ENCODE results near the gene RPTOR.

RPTOR gene

DNA sequence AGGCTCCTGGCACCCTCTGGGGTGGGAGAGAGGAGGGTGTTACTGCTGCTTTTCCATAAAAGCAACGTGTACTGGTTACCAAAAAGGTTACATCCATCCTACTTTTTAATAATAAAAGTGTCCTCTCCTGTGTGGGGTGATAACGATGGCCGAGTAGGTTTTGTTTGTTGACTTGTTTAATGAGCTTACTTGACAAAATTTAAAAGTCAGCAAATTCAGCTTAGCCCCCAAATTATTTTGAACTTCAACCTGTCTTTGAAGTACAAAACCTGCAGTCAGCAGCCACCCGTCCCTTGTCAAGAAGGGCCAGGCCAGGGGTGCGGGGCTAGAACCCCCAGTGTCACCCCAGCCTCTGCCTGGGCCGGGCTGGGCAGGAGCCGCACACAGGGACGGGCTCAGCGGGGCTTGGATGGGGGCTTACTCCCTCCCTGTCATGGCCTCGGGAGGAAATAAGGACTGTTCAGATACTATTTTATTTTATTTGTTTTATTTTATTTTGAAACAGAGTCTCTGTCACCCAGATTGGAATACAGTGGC is 343.1 kb downstream of the RPTOR start:
- DNase-seq = no peak

DNA sequence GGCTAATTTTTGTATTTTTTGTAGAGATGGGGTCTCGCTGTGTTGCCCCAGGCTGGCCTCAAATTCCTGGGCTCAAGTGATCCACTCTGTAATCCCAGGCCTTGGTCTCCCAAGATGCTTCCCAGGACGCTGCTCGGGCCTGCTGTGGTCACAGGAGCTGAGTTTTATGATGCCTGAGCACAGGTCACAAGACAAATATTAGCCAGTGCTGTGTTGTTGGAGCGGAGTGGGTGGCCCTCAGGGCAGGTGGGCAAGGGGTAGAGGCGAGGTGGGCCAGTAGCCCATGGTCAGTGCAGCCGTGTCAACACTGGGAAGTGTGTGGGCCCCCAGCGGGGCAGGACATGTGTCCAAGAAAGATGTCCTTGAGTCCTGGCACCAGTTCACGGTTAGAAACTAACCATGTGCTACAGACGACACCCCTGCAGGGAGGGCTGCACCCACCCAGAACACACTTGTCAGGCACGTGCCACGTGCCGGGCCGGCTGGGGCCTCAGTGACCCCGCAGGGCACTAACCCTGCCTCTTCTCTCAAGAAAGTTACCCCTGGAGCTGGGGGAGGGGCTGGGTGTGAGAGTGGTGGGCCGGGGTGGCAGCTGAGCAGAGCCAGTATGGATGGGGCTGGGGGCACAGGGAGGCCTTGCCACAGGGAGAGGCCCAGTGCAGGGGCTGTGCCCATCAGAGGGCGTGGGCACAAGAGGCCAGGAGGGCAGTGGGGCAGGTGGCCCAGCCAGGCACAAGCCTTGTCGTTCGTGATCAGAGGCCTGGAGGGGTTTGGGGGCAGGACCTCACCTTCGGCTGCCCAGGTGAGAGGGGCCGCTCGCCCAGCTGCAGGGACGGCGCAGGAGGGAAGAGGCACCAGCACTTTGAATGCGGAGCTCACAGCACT is 343.9 kb downstream of the RPTOR start:
- DNase-seq = no peak

DNA sequence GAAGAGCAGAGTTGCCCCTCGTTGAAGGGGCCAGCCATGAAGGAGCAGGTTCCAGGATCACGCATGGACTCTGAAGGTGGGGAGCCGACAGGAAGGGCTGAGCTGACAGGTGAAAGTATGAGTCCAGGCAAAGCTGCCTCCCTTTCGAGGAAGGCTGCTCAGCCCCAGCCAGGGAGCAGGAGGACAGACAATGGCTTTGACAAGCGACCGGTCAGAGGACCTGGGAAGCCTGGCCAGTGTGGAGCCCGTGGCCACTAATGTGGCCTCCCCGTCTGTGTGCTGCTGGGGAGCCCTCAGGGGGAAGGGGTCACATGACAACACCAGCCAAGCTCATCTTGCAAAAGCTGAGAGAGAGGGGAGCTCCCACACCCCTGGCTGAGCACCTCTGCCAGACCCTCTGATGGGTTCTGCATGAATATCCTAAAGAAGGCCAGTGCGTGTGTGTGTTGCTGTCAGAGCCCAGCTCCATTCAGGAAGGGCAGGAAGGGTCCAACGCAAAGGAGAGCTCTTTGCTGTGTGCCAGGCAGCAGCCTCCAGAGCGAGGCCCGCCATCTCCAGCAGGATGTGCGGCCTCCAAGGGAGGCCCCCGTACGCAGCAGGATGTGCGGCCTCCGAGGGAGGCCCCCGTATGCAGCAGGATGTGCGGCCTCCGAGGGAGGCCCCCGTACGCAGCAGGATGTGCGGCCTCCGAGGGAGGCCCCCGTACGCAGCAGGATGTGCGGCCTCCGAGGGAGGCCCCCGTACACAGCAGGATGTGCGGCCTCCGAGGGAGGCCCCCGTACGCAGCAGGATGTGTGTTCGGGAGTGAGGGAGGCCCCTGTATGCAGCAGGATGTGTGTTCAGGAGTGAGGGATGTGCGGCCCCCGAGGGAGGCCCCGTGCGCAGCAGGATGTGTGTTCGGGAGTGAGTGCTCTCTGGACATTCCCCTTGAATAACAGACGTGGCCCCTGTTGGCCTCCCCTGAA is 344.9 kb downstream of the RPTOR start:
- DNase-seq = peak; percentile 27

DNA sequence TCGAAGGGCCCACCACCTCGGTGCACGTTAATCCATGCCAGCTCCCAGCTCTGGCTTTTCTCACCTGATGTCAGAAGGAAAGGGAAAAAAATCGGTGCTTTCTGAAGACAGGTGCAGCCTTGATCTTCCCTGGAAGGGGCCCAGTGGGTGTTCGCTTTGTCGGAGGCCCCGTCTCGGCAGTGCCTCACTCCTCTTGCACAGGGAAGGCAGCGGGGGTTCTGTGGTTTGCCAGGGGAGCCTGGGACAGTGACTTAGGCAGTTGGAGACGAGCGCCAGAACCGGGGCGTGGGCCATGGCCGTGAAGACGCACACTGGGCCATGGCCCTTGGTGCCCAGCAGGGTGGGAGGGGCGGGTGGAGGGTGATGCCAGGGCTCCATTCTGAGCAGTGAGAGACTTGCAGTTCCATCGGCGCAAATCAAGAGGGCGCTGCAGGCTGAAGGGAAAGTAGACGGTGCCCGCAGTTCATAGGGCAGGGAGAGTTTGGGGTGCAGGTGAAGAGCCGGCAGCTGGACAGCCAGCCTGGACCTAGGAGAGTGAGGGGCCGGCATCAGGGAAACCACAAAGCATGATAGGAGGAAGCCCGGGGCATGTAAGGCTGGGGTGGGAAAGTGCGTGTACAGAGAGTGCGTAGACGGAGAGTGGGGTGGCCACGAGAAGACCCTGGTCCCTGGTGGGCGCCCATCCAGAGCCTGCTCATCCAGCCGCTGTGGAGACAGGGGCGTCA is 345.7 kb downstream of the RPTOR start:
- DNase-seq = no peak

DNA sequence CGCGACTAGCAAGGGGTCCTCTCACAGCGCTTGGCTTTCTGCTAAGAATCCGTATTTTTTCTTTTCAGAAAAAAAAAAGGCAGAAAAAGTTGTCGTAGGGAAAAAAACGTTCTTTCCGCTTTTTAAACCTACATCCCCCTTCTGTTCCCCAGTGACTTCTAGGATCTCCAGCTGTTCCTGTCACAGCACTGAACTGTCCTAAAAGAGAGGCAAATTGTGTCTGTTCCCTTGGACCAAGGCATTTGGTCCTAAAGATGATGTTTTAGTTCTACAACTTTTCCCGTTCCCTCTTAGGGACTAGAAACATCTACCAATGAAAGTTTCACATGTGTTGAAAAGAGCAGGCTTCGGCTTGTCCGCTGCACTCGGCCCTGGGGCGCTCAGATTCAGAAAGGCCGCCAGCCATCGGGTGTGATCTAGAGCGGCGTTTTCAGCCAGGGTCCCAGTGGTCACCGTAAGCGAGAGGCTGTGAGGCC is 346.3 kb downstream of the RPTOR start:
- no peak for DNase-seq

DNA sequence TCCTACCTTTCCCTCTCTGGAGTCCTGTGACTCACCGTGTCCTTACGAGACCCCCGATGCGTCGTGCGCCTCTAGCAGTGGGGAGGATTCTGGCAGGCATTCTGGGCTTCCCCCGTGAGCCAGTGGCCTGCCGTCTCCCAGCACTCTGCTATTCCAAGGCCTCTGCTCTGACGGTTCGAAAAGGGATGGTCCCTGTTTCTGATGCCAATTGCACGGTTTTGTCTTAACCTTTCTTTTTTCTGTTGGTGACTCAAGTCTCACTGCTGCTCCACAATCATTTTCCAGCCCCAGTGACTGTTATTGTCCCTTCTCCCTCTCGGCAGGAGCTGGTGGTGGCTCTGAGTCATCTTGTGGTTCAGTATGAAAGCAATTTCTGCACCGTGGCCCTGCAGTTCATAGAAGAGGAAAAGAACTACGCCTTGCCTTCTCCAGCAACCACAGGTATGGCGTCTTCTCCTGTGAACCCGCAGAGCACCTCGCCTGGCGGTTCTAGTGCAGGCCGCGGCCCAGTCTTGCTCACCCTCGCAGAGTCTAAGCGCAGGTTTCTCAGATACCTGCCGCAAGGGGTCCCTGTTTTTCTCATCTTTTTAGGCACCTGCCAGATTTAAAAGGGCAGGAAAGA is 346.9 kb downstream of the RPTOR start:
- peak; percentile 69 for DNase-seq

DNA sequence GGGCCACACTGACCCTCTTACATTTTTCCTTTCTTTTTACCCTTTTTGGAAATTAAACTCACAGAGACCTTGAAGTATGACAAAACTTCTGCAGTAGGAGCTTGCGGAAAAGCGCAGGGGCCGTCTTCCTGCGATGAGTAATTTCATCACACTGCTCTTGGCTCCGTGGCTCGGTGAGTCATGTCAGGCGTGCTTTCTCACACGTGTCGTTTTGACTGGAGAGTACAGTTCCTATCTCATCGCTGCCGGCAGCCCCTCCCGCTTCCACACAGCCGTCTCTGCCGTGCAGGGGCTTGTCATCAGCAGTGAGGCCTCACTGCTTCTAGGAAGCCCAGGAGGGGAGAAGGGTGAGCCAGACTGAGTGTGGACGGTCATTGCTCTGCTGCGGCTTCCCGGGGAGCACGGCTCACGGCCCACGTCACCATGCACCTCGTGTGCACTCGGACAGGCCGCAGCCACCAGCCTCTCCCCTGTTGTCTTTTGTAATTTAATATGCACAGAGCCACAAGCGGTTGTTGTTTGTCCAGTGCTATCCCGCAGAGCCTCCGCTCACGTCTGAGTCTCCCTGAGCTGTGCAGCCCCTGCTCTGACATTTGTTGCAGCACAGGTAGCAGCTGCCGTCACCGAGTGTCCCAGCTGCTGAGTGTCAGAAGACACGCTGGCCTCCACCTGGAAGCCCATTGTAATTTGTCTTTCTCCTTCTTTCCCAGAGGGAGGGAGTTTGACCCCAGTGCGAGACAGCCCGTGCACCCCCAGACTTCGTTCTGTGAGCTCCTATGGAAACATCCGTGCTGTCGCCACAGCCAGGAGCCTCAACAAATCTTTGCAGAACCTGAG is 347.6 kb downstream of the RPTOR start:
- peak; percentile 55 for DNase-seq

DNA sequence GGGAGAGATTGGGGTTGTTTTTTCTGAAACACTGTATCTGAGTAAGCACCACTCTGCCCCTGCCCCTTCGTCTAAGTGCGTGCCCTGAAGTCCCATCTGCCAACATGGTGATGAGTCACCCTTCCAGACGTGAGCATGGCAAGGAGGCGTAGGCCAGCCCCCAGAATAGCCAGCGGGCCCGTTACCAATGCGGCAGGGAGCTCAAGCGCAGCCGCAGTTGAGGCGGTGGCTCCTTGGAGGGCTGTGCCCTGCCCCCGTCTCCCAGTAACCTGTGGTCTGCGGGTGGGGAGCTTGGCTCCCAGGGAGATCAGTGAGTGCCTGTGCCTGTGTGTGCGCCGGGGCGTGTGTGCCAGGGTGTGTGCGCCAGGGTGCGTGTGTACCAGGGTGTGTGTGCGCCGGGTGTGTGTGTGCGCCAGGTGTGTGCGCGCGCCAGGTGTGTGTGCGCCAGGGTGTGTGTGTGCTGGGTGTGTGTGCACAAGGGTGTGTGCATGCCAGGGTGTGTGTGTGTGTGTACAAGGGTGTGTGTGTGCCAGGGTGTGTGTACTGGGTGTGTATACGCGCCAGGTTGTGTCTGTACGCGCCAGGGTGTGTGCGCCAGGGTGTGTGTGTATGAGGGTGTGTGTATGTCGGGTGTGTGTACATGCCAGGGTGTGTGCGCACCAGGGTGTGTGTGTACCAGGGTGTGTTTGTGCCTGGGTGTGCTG is 348.4 kb downstream of the RPTOR start:
- no peak for DNase-seq

DNA sequence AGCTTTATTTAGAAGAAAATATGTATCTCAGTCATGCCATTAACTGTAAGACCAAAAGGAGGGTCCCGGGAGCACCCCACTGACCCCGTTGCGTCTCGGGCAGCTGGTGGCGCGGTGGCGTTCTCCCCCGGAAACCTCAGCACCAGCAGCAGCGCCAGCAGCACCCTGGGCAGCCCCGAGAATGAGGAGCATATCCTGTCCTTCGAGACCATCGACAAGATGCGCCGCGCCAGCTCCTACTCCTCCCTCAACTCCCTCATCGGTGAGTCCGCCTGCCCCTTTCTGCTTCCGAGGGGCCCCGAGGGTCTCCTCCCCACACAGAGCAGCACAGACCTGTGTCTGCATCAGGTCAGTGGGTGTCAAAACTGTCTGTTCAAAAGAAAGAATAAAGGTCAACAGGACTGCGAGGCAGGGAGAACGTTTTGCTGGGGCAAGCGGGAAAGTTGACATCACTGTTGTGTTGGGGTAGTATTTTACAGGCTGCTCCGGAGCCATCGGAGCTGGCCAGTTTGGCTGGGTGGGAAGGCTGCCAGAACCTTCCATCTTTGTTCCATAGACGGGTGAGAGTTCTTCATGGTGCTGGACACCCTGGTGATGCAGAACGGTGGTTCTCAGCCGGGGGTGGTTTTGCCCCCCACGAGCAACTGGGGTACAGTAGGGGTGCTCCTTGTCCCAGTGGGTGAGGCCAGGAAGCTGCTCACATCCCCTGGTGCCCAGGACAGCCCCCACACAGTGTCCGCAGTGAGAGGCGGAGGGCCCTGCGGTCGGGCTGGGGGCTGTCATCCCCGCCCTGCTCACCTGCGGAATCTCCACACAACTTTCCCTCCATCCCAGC is 349.2 kb downstream of the RPTOR start:
- DNase-seq = no peak

DNA sequence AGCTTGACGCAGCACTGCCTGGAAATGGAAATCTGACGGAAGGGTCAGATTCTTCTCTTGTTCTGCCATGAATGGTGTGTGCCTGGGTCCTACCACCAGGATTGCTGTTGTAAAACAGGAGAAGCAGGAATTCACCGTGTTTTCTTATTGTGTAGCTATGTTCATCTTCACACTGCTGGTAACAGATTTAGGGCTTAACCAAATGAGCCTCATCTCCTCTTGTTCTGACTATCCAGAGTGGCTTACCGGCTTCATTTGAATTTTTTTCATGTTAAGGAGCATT is 349.7 kb downstream of the RPTOR start:
- no peak for DNase-seq

DNA sequence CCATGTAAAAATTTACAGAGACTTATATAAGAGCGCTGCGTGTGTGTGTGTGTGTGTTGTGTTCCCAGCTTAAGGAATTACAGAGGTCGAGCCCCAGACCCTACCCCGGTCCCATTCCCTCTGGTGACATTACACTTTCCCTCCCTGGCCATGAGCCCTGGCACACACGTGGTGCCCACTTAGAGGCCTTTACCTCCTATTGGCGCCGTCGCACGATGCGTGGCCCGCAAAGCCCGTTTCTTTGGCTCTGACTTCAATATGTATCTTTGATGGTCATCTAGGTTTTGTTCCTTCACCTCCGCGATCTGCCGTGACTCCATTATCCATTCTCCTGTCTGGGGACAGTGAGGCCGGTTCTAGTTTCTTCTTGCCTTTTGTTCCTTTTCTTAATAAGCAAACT is 350.1 kb downstream of the RPTOR start:
- DNase-seq = no peak

DNA sequence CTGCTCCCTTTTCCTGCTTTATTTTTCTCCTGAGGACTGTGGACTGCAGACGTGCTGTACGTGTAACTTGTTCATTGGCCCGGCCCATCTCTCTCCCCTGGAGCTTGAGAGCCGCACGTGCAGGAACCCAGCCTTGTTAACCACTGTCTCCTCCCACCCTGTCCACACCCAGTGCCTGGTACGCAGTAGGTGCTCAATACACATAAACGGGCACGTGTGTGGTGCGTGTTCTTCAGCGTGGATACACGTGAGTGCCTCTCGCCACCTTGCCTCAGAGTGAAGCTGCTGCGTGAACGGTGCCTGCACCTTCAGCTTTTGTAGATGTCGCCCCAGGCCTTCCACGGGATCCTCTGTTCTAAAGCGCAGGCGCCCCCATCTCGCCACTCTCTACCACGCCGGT is 350.7 kb downstream of the RPTOR start:
- no peak for DNase-seq

DNA sequence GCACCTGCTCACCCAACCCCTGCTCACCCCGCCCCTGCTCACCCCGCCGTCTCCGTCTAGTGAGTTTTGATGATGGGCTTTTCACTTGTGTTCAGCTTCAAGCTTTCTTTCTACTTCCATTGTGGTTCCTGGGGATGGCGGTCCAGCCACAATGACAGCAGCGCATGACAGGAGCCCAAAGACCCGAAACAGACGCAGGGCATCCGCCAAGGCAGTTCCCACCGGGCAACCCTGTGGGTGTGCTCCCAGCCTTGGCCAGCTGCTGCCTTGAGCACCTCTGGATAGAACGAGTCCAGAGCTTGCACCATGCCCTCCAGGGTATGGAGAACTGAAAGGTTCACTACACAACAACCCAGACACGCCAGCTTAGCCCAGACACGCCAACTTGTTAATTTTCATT is 354.1 kb downstream of the RPTOR start:
- no peak for DNase-seq

DNA sequence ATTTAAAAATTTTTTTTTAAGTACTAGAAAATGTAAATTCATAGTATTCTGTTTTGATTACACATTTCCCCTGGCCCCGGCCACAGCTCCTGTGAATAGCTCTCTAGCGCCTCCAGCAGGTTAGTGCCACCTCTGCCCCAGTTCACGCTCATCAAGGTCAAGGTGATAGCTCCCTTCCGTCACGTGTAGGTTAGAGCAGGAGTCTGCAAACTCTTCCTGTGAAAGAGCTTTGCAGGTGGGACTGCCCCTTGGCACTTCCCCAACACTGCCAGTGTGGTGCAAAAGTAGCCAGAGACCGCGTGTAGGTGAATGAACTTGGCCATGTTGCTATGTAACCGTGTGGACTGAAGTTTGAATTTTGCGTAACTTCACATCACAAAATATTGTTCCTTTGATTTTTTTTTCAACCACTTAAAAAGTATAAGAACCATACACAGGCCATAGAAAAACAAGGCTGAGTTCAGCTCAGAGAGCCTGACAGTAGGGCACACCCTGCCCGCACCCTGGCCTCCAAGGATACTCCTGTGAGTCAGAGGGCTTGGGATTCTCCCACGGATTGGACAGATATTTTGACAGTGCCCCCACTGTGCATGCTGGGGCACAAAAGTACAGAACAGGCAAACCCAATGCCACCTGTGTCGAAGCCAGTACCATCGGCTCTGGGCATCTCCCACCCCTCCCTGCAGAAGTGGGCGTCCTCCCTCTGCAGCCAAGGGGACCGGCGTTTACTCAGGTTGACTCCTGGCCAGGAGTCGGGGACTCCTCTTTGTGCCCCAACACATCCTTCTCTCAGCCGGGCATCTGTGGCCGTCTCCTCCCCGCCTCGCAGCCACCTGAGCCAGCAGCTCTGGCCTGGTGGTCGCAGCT is 355.0 kb downstream of the RPTOR start:
- peak; percentile 82 for DNase-seq

DNA sequence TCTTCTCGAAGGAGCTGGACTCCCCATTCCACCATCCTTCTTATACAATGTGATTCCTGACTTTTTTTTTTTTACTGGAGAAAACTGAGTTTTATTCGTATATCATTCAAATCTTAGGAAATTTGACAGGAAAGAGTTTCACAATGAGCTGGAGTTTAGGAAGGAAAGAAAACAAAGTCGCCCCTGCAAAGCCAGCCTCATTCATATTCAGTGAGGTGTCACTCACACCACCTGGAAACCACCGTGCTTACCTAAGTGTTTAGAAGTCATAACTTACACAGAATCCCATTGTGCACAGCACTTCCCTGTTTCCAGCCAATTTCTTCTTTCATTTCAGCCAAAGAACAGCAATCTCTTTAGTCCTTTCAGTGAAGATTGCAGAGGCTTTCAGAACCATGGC is 356.7 kb downstream of the RPTOR start:
- no peak for DNase-seq

DNA sequence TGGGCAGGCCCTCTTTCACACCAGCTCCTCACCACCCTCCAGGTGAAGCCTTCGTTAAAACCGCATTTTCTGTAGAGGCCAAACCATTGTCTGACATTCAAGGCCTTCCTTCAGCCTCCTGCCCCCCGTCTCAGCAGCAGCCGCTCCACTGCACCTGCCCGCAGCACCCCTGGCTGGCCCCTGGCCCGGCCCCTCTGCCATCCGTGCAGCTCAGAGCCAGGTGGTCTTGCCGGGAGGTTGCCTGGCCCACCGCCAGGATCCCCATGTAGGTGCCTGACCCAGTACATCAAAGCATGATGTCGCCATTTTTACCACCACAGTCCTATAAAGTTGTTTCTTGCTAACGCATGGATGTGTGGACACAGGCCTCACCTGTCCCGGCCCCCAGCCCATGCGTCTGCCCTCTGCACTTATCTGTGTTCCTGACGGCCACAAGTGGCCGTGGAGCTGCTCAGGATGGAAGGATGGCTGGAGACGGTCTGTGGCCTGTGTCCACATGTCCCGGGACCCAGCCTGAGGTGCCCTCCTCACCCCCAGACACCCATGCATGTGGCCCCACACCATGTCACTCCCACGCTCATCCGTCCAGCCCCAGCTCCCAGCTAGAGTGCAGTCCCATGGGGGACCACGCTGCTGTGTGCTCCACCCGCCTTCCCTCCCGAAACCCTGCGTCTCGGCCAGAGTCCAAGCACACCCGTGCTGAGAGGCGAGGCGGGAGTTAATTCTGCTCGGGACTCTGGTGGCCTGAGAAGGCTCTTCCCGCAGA is 357.7 kb downstream of the RPTOR start:
- no peak for DNase-seq

DNA sequence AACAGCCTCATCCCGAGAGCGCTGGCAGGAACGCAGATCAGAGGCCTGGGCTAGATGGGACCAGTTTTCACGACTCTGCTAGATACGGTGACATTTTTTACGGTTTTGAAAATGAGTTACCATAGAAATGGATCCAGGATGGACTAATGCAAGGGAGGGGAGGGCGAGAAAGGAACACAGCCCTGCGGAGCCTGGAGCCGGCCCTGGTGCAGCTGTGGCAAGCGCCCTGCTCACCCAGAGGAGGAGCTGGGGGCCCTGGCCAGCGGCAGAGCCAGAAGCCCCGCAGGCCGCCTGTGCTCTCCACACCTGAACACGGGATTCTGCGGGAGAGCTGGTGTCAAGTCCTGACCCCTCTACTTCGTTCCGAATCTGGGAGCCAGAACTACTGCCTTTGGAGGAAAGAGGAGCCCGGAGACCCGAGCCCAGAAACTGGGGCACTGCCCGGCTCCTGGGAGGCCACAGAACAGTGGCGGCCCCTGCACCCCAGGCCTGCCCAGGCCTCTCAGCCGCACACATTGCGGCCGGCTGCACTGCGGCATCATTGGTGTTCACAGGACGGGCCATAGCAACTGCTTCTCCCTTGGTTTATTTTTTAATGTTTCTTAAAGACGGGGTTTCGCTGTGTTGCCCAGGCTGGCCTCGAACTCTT is 358.4 kb downstream of the RPTOR start:
- DNase-seq = no peak
